Right lobe of liver (tissue), 6 donors: ENCODE measurements around the gene MAP4K3. TPM values are rescaled to one million over a fixed set of nuclear protein-coding genes. Genes with fewer than 3 reads are reported as not detected.
A peak's percentile ranks its signal among the peaks of the same experiment; 100 is the strongest.

Experiments used
- ATAC-seq, 4 donors: fragments of 200-7000 bp; cut with Tn5 transposase; one replicate each; pipeline ENCODE4 v1.9.1; 2020; ENCODE audit warnings: mild to moderate bottlenecking in 4 of 4, moderate library complexity in 4 of 4
- DNase-seq, 3 donors: peaks; one replicate each; pipeline ENCODE4 v3.0.0-alpha.2; 2020
- H3K27ac ChIP-seq, 3 donors: fragments of 200-600 bp; one replicate each; pipeline ENCODE4 v1.8.0; 2022
- H3K27me3 ChIP-seq, 2 donors: fragments of 200-600 bp; one replicate each; pipeline ENCODE4 v1.8.0; 2022
- H3K36me3 ChIP-seq, 4 donors: fragments of 200-600 bp; sonication (generic) in 1 of 4; one replicate each; pipeline versions ENCODE4 v1.5.1 to v1.8.0; 2017 to 2022; ENCODE audit warnings: control low read depth in 1 of 4
- H3K4me1 ChIP-seq, 4 donors: fragments of 200-600 bp; sonication (generic) in 1 of 4; one replicate each; pipeline versions ENCODE4 v1.5.1 to v1.8.0; 2017 to 2022; ENCODE audit warnings: control low read depth in 1 of 4
- H3K4me3 ChIP-seq, 3 donors: fragments of 200-600 bp; one replicate each; pipeline ENCODE4 v1.8.0; 2022
- H3K9me3 ChIP-seq, 4 donors: fragments of 200-600 bp; sonication (generic) in 1 of 4; one replicate each; pipeline versions ENCODE4 v1.5.1 to v1.8.0; 2017 to 2022; ENCODE audit warnings: control low read depth in 1 of 4
- CTCF ChIP-seq, 4 donors: fragments of 200-600 bp in 3 of 4; fragments of 450-650 bp in 1 of 4; IDR thresholded peaks; one replicate each; pipeline versions ENCODE4 v1.5.1 to v1.8.0; 2016 to 2022; ENCODE audit warnings: antibody characterized with exemption in 4 of 4, mild to moderate bottlenecking in 2 of 4
- POLR2A ChIP-seq: fragments of 450-650 bp; IDR thresholded peaks from one replicate; pipeline ENCODE4 v1.6.1; 2017; ENCODE audit warnings: antibody characterized with exemption, mild to moderate bottlenecking
- whole genome bisulfite sequencing: methylation state at CpG from one replicate; pipeline ENCODE4 v1.1.6; 2018; ENCODE audit warnings: low coverage, low lambda C conversion rate; ENCODE audit not compliant: insufficient coverage; ENCODE audit errors: missing lambda C conversion rate; 5-methylcytosine and 5-hydroxymethylcytosine counted together
- intact Hi-C, 2 donors: fragments of 100-400 bp; cut with DNase I; formaldehyde crosslinking; loops; one replicate each; pipeline versions ENCODE4 v1.11.2 to v1.14.1; 2022
- total RNA-seq, 6 experiments: library from RNA; depleted of rRNA in 2 of 6; stranded (reverse); fragments of >200 nt in 2 of 6; fragmentation: NEBNext Ultra II Directional in 3 of 6; extraction: Animal tissue kit (Norgen Biotek cat#: 25700) in 3 of 6; gene quantifications; one replicate each; pipeline versions ENCODE4 v1.1.0 to v1.2.4, GENCODE V29; 2016 to 2023
- donor health status: DM: no; HTN: yes; CAD: no.
- donor health status: DM: no; HTN: no; CAD: no.
- donor health status: DM: no; HTN: no; CAD: no.
- donor health status: DM: no; HTN: yes; CAD: no.
- donor health status: DM: no; HTN: yes; CAD: no.

The MAP4K3 gene
- total RNA-seq, 6 experiments from 2014 or later, result 14.5 to 24.8 (median 17.1) TPM

GRCh38 chr2:39435741-39436591 lies 1.1 kb downstream of the MAP4K3 start:
- intact Hi-C loops, result loop anchor here in 1 of 2 donors (10.0 kb wide), 1 partner anchor 51 kb away; no protein-coding TSS in a partner anchor
- no peaks in the 10 kb centered on the region for H3K36me3 ChIP-seq
- DNase-seq (peak in 1 of 3 donors; percentile 63), ATAC-seq (peak; percentile 6 to 15 (median 11))
- no peaks in the 10 kb centered on the region for H3K9me3 ChIP-seq
- TF ChIP-seq POLR2A, result no peak
- TF ChIP-seq CTCF (IDR thresholded peaks at IDR 0.05), result no peak
- H3K27ac ChIP-seq, result peak overlapping the region; percentile 90 to 96 (median 95)
- no peaks in the 10 kb centered on the region for H3K27me3 ChIP-seq
- WGBS, result 2% methylated on average over 10 of the region's 17 CpGs
- H3K4me3 ChIP-seq, result peak overlapping the region; percentile 81 to 89 (median 87)
- peaks cover 0 to 45% (median 11%) of the 10 kb centered on the region in 4 donors for H3K4me1 ChIP-seq

GRCh38 chr2:39435234-39435633 lies 1.9 kb downstream of the MAP4K3 start:
- Histone ChIP-seq H3K4me1 (peaks cover 0 to 45% (median 11%) of the 10 kb centered on the region in 4 donors), H3K9me3 (no peaks in the 10 kb centered on the region), H3K4me3 (peak overlapping the region; percentile 81 to 89 (median 87)), H3K27me3 (no peaks in the 10 kb centered on the region), H3K36me3 (no peaks in the 10 kb centered on the region), H3K27ac (peak overlapping the region in 1 of 3 donors; percentile 90)
- TF ChIP-seq CTCF (IDR thresholded peaks at IDR 0.05), result no peak
- TF ChIP-seq POLR2A, result no peak
- no peak for ATAC-seq
- 52% methylated on average over 8 of the region's 8 CpGs for WGBS
- intact Hi-C loops, result loop anchor here in 1 of 2 donors (10.0 kb wide), 1 partner anchor 50 kb away; no protein-coding TSS in a partner anchor
- DNase-seq, result no peak

GRCh38 chr2:39434233-39434897 lies 2.7 kb downstream of the MAP4K3 start:
- H3K36me3 ChIP-seq, result no peaks in the 10 kb centered on the region
- intact Hi-C loops, result loop anchor here in 1 of 2 donors (10.0 kb wide), 1 partner anchor 50 kb away; no protein-coding TSS in a partner anchor

More at GRCh38 chr2:39434233-39434897, 2.7 kb downstream of the MAP4K3 start:
- Histone ChIP-seq H3K4me1 (peaks cover 0 to 45% (median 9%) of the 10 kb centered on the region in 4 donors), H3K9me3 (no peaks in the 10 kb centered on the region), H3K27ac (no peak overlapping the region), H3K27me3 (no peaks in the 10 kb centered on the region), H3K4me3 (no peak overlapping the region)
- no peak for DNase-seq
- no peak for ATAC-seq
- 35% methylated on average over 1 of the region's 1 CpG for WGBS
- no peak for TF ChIP-seq POLR2A
- TF ChIP-seq CTCF (IDR thresholded peaks at IDR 0.05), result no peak
